ENCODE data around the gene RFFL. TPM values are rescaled to one million over a fixed set of nuclear protein-coding genes. Genes with fewer than 3 reads are reported as not detected.
"Not testable (repeated sequence)": the region's sequence is repeated elsewhere in the genome, so short reads cannot be mapped to it uniquely, and the experiment has no call there.

The RFFL gene
- total RNA-seq, result 100 to 1,000 TPM in 2 of 4 donors, 10 to 100 TPM in 2; 51.1 to 145 (median 96.1) TPM

- WGBS, 2 donors, result 1 to 4% methylated on average over 6 of the region's 6 CpGs
- Histone ChIP-seq H3K27ac (peak within 1 kb of the TSS; percentile 91 to 93 (median 92)), H3K36me3 (no peaks in the 10 kb centered on the region), H3K4me3 (replicated peaks in 1 of 3) (no peak within 1 kb of the TSS), H3K9me3 (no peaks in the 10 kb centered on the region), H3K4me1 (peaks cover 35 to 58% of the 10 kb centered on the region in 2 donors), H3K27me3 (no peaks in the 10 kb centered on the region)
- intact Hi-C loops (cut with DNase I), result no loop called here
- DNase-seq, result peak; percentile 96 to 97
- TF ChIP-seq CTCF (IDR thresholded peaks at IDR 0.05), result peak in 3 of 6 experiments; percentile 27 to 41 (median 34)
- peak in 1 of 2 donors; percentile 87 for TF ChIP-seq POLR2A (IDR thresholded peaks at IDR 0.05)
Measured at GRCh38 chr17:35063514-35064223, at the start of gene RFFL. Gene RFFL (minus strand): TSS chr17:35063707. CDS start chr17:35026553, 37,154 bp downstream.

GRCh38 chr17:35110791-35111190, 47.3 kb upstream of the RFFL start:
- DNase-seq; H3K36me3 ChIP-seq; intact Hi-C loops (cut with DNase I); H3K27me3 ChIP-seq; H3K9me3 ChIP-seq; H3K27ac ChIP-seq; H3K4me3 ChIP-seq (replicated peaks in 1 of 3); H3K4me1 ChIP-seq: not testable (repeated sequence)
- 98% methylated on average over 17 of the region's 17 CpGs for WGBS, 2 donors

GRCh38 chr17:35104844-35105450, 41.4 kb upstream of the RFFL start:
- no peaks in the 10 kb centered on the region for H3K27me3 ChIP-seq
- peaks cover 15 to 21% of the 10 kb centered on the region in 2 donors for H3K36me3 ChIP-seq
- intact Hi-C loops (cut with DNase I), result no loop called here
- 97% methylated on average over 5 of the region's 5 CpGs for WGBS, 2 donors
- H3K27ac ChIP-seq, result no peak overlapping the region
- H3K4me3 ChIP-seq (replicated peaks in 1 of 3), result no peak overlapping the region
- H3K4me1 ChIP-seq, result no peaks in the 10 kb centered on the region
- no peak for DNase-seq
- H3K9me3 ChIP-seq, result no peaks in the 10 kb centered on the region
- TF ChIP-seq POLR2A (IDR thresholded peaks at IDR 0.05) (no peak), CTCF (IDR thresholded peaks at IDR 0.05) (no peak)

GRCh38 chr17:35103271-35103670, 39.8 kb upstream of the RFFL start:
- no peaks in the 10 kb centered on the region for H3K27me3 ChIP-seq
- no peaks in the 10 kb centered on the region for H3K9me3 ChIP-seq
- TF ChIP-seq POLR2A (IDR thresholded peaks at IDR 0.05) (no peak), CTCF (IDR thresholded peaks at IDR 0.05) (no peak)
- no peak overlapping the region for H3K27ac ChIP-seq
- H3K4me3 ChIP-seq (replicated peaks in 1 of 3), result no peak overlapping the region
- WGBS, 2 donors, result 94 to 95% methylated on average over 5 of the region's 5 CpGs
- intact Hi-C loops (cut with DNase I), result no loop called here
- no peak for DNase-seq
- H3K36me3 ChIP-seq, result peaks cover 18 to 29% of the 10 kb centered on the region in 2 donors
- no peaks in the 10 kb centered on the region for H3K4me1 ChIP-seq

- DNase-seq, result no peak
- H3K36me3 ChIP-seq, result peaks cover 18 to 29% of the 10 kb centered on the region in 2 donors
- H3K27ac ChIP-seq, result no peak overlapping the region
- no peaks in the 10 kb centered on the region for H3K27me3 ChIP-seq
- H3K4me3 ChIP-seq (replicated peaks in 1 of 3), result no peak overlapping the region
- intact Hi-C loops (cut with DNase I), result no loop called here
- no peaks in the 10 kb centered on the region for H3K4me1 ChIP-seq
- TF ChIP-seq POLR2A (IDR thresholded peaks at IDR 0.05) (no peak), CTCF (IDR thresholded peaks at IDR 0.05) (no peak)
- H3K9me3 ChIP-seq, result no peaks in the 10 kb centered on the region
- WGBS, 2 donors, result 94 to 95% methylated on average over 2 of the region's 2 CpGs
Measured at GRCh38 chr17:35101725-35102124, 38.2 kb upstream of the RFFL start.
